C4-2B (cell line): ENCODE results near the gene CNKSR2.

Experiments used
- H3K27ac ChIP-seq: fragments of 450-650 bp; 2 replicates; pipeline ENCODE4 v1.5.1; 2017
- ZFX ChIP-seq: fragments of 450-650 bp; IDR thresholded peaks from 2 replicates; pipeline ENCODE4 v1.6.1; 2017
- TF ChIP-seq, protein P1 (sequence below): fragments of 450-650 bp; conservative IDR thresholded peaks from 2 replicates; pipeline ENCODE4 v1.5.1; 2017; ENCODE audit warnings: mild to moderate bottlenecking

The CNKSR2 gene

GRCh38 chrX:21590012-21590776, 216.0 kb downstream of the CNKSR2 start:
- no peak for TF ChIP-seq ZFX

DNA sequence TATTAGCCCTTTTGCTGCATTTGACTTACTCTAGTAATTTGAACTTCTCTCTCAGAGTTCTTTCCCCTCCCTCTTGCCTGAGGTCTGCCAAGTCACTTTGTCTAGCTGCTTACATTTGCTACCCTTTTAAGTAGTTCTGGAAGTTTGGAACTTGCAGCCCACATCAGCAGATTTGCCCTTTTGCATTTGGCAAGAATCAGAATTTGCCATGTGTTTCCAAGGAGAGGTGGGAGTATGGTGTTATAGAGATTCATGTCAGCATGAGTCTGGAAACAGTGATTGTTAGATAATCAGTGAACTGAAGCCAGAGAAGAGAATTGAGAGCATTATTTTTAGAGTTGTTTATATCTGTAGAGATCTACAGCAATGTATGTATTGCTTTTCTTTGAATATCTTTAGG, 231.8 kb downstream of the CNKSR2 start:
- TF ChIP-seq ZFX, result no peak
- TF ChIP-seq, protein P1, sequence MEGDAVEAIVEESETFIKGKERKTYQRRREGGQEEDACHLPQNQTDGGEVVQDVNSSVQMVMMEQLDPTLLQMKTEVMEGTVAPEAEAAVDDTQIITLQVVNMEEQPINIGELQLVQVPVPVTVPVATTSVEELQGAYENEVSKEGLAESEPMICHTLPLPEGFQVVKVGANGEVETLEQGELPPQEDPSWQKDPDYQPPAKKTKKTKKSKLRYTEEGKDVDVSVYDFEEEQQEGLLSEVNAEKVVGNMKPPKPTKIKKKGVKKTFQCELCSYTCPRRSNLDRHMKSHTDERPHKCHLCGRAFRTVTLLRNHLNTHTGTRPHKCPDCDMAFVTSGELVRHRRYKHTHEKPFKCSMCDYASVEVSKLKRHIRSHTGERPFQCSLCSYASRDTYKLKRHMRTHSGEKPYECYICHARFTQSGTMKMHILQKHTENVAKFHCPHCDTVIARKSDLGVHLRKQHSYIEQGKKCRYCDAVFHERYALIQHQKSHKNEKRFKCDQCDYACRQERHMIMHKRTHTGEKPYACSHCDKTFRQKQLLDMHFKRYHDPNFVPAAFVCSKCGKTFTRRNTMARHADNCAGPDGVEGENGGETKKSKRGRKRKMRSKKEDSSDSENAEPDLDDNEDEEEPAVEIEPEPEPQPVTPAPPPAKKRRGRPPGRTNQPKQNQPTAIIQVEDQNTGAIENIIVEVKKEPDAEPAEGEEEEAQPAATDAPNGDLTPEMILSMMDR, result no peak
- H3K27ac ChIP-seq, result no peak overlapping the region

More at GRCh38 chrX:21590012-21590776, 216.0 kb downstream of the CNKSR2 start:
- no peak overlapping the region for H3K27ac ChIP-seq

GRCh38 chrX:21610168-21610567, 235.9 kb downstream of the CNKSR2 start:
- TF ChIP-seq, protein P1, result no peak
- TF ChIP-seq ZFX, result no peak
- H3K27ac ChIP-seq, result no peak overlapping the region

- H3K27ac ChIP-seq, result no peak overlapping the region
- TF ChIP-seq, protein P1, result no peak
- no peak for TF ChIP-seq ZFX
Measured at GRCh38 chrX:21612154-21612553, 237.9 kb downstream of the CNKSR2 start.

GRCh38 chrX:21616386-21616785, 242.2 kb downstream of the CNKSR2 start:
- no peak overlapping the region for H3K27ac ChIP-seq
- no peak for TF ChIP-seq ZFX
- TF ChIP-seq, protein P1, result no peak

GRCh38 chrX:21620234-21620633, 246.0 kb downstream of the CNKSR2 start:
- TF ChIP-seq, protein P1, result no peak
- TF ChIP-seq ZFX, result no peak
- no peak overlapping the region for H3K27ac ChIP-seq

DNA sequence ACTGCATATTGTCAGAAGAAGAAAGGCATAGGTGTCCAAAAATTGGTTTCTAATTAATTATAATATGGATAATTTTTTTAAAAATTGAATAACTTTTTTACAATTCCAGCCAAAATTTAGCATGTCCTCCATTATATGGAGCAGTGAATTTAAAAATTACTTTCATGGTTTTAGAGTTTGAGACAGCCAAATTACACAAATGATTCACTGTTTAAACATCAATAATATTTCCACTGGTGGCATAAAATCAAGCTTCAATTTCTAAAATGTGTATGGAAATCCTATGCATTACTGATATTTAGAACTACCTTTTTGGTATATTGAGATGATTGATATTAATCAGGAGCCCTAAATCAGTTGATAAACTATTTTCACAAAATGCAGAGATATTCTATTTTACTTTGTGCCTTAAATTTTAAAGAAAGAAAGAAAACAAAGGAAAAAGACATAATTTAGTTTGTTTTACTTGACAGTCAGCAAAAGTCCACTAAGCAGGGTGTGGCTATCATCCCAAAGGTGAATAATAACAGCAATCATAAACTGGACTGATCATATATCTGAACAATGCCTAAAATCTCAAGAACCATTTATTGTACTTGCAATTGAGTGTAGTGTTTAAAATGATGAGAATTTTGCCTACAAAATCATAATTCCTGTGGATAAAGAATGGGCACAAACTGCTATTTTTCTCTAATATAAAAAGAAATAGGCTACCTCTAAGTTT, 249.7 kb downstream of the CNKSR2 start:
- TF ChIP-seq, protein P1, result no peak
- no peak for TF ChIP-seq ZFX
- no peak overlapping the region for H3K27ac ChIP-seq
